Neural cell (in vitro differentiated cells): ENCODE measurements around the gene BTN2A1.

Experiments
- EP300 ChIP-seq: fragments of 450-650 bp; conservative IDR thresholded peaks from 2 replicates; pipeline ENCODE4 v1.6.1; 2014; ENCODE audit warnings: antibody characterized with exemption, mild to moderate bottlenecking, moderate library complexity; ENCODE audit not compliant: poor library complexity, severe bottlenecking
- EZH2 ChIP-seq: fragments of 200-600, 300-800 bp; shearing (Covaris generic), sonication (generic); IDR thresholded peaks from 2 replicates; pipeline ENCODE4 v1.6.1; 2014; ENCODE audit warnings: antibody characterized with exemption, low read length, borderline replicate concordance, mild to moderate bottlenecking; ENCODE audit not compliant: insufficient read depth, poor library complexity, severe bottlenecking
- MXI1 ChIP-seq: fragments of 450-650 bp; conservative IDR thresholded peaks from 2 replicates; pipeline ENCODE4 v1.6.1; 2014; ENCODE audit warnings: antibody characterized with exemption, mild to moderate bottlenecking; ENCODE audit not compliant: poor library complexity, severe bottlenecking
- TF ChIP-seq, protein P1 (sequence below): fragments of 450-650 bp; IDR thresholded peaks from 2 replicates; pipeline ENCODE4 v1.5.1; 2014; ENCODE audit warnings: antibody characterized with exemption, mild to moderate bottlenecking, moderate library complexity; ENCODE audit not compliant: poor library complexity, severe bottlenecking

DNA sequence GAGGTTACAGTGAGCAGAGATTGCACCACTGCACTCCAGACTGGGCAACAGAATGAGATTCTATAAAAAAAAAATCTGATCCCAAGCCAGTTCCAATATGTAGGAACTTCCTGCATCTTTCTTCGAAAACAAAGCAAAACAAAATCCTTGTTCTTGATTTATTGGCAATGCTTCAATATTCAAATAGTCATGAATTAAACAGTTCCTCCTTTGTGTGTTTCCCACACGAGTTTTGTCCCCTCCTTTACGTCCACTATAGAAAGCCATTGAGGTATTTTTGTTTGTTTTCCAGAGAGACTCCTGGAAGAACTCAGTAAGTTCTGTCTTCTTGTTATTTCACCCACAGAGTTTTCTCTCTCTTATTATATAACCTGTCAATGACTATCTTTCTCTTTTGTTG is 49.9 kb downstream of the BTN2A1 start:
- TF ChIP-seq EP300: no peak
- TF ChIP-seq, protein P1, sequence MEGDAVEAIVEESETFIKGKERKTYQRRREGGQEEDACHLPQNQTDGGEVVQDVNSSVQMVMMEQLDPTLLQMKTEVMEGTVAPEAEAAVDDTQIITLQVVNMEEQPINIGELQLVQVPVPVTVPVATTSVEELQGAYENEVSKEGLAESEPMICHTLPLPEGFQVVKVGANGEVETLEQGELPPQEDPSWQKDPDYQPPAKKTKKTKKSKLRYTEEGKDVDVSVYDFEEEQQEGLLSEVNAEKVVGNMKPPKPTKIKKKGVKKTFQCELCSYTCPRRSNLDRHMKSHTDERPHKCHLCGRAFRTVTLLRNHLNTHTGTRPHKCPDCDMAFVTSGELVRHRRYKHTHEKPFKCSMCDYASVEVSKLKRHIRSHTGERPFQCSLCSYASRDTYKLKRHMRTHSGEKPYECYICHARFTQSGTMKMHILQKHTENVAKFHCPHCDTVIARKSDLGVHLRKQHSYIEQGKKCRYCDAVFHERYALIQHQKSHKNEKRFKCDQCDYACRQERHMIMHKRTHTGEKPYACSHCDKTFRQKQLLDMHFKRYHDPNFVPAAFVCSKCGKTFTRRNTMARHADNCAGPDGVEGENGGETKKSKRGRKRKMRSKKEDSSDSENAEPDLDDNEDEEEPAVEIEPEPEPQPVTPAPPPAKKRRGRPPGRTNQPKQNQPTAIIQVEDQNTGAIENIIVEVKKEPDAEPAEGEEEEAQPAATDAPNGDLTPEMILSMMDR: no peak
- TF ChIP-seq MXI1: no peak
- TF ChIP-seq EZH2: no peak
